ENCODE measurements around the gene USH2A. TPM values are rescaled to one million over a fixed set of nuclear protein-coding genes. Genes with fewer than 3 reads are reported as not detected.
A peak's percentile ranks its signal among the peaks of the same experiment; 100 is the strongest.

Gene USH2A, protein sequence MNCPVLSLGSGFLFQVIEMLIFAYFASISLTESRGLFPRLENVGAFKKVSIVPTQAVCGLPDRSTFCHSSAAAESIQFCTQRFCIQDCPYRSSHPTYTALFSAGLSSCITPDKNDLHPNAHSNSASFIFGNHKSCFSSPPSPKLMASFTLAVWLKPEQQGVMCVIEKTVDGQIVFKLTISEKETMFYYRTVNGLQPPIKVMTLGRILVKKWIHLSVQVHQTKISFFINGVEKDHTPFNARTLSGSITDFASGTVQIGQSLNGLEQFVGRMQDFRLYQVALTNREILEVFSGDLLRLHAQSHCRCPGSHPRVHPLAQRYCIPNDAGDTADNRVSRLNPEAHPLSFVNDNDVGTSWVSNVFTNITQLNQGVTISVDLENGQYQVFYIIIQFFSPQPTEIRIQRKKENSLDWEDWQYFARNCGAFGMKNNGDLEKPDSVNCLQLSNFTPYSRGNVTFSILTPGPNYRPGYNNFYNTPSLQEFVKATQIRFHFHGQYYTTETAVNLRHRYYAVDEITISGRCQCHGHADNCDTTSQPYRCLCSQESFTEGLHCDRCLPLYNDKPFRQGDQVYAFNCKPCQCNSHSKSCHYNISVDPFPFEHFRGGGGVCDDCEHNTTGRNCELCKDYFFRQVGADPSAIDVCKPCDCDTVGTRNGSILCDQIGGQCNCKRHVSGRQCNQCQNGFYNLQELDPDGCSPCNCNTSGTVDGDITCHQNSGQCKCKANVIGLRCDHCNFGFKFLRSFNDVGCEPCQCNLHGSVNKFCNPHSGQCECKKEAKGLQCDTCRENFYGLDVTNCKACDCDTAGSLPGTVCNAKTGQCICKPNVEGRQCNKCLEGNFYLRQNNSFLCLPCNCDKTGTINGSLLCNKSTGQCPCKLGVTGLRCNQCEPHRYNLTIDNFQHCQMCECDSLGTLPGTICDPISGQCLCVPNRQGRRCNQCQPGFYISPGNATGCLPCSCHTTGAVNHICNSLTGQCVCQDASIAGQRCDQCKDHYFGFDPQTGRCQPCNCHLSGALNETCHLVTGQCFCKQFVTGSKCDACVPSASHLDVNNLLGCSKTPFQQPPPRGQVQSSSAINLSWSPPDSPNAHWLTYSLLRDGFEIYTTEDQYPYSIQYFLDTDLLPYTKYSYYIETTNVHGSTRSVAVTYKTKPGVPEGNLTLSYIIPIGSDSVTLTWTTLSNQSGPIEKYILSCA (N-terminal part only)
- 1.5 TPM for total RNA-seq

DNA sequence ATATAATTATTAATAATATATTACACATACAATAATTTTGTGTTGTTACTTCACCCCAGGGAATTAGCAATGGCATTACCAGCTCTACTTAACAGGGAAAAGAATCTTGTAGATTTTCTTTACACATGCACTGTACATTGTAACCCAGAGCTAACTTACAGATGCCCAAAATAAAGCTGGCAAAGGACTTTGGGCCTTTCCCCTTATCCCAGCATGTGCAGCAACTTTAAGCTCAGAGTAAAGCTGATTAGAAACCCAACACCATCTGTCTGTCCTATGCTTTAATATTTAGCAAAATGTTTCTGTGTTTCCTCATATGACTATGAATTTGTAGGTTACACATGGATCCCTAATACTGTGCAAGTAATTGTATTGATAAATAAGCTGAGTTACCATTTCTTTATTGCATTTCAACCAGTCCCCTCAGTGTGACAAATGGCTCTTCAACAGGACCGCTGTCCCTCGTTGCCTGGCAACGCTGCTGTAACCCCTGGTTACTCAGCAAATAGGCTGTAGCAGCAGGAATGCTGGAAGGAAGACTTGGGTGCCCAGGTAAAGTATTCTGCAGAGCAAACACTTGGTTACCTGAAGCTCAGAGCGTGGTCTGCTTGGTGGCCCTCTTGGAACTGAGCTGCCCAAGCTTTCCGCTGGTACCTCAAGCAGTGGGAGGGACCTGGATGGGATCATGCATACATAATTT, at the start of gene USH2A:
USH2A (minus strand) TSS at position 628 of the 700 bp plus-strand sequence. CDS start 1,112 bp downstream, outside the sequence.
- DNase-seq (ENCODE audit: low spot score): no peak
- no peak for ATAC-seq

DNA sequence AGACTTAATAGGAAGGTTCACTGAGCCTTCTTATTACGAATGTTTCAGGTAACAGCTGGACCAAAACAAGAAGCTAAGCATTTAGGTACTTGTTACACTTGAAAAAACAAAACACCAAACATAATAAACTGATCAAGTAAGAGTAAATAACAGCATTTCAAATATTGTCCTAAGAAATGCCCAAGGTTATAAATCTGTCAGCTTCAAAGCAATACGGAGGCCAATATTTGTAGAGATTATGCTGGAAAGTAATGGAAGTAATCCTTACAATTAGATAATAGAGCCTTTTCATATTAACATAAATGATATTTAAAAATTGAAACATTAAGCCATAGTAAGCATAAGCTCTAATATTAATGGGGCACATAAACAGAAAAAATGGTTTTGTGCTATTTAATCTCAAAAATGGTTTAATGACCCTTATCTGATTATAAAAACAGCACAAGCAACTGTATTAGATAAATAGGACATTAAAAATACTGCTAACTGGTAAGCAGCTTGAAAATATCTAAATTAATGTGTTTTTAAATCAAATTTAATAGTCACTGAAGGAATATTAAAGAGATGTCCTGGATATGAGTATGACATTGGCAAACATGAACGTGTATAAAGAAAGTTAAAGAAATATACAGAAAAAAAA, 43.0 kb upstream of the USH2A start:
- ATAC-seq: no peak
- no peak for DNase-seq (ENCODE audit: low spot score)

DNA sequence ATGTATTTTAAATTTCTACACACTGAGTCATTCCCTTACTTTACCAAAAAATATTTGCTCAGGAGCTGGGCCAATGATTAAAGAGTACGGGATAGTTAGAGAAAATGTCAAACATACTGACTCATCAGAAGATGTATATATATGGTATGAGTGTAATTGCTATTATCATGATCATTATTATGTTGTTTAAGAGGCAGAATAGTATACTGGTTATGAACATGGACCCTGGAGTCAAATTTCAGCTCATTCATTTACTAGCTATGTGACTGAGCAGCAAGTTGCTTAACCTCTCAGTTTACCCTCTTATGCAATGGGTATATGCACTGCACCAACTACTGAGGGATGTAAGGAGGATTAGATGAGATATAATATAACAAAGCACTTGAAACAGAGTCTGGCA, 41.2 kb upstream of the USH2A start:
- DNase-seq (ENCODE audit: low spot score): no peak
- no peak for ATAC-seq

DNA sequence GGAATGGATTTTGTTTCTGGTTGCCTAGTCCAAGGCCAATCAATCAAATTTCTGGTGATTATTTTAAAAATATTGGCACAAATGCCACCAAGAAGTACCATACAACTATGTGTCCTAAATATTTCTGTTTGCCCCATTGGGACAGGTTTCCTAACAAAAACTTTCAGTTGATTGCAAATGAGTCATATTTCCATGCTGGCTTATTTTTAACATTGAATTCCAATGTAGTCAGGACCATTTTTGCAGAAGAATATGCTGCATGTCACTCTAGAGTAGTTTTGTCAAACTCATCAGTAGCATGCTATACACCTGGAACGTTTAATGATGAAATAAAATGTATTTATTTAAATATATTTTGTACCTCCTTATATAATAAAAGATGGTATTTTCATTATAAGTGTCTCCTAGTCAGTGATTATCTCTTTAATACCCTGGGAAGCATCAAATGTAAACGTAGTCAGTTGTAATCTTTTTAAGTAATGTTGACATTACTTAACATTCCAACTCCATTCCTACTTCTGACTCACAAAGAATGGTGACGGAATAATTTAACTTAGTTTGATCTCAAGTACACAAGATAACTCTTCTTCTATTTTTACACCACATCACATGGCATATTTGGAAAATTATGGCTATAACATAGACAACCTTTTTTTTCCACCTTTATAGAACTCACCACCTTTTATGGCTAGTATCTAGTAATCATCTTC, 39.0 kb upstream of the USH2A start:
- ATAC-seq: no peak
- no peak for DNase-seq (ENCODE audit: low spot score)

GRCh38 chr1:216461466-216461865, 38.2 kb upstream of the USH2A start:
- DNase-seq (ENCODE audit: low spot score) (no peak), ATAC-seq (no peak)

DNA sequence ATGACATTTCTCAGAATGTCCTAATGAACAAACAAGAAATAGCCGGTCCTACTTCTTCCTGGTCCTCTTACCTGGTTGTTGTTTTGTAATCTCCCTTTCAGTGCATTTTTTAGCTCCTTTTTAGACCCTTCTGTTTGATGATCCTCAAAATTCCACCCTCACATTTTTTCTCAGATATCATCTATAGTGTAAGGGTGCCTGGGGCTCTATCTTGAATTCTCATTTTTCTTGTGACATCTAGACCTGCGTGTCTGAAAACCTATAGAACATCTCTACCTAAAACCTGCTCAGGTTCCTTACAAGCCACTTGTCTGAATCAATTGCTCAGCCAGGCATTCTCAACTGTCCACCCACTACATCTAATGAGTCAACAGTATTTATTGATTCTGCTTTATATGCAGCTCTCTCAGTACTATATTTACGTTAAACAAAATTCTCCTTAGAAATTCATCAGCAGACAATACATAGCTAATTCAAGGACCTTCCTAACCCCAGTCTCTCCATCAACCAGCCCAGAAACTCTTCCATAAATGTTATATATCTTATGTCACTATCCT, 36.5 kb upstream of the USH2A start:
- ATAC-seq: no peak
- no peak for DNase-seq (ENCODE audit: low spot score)

DNA sequence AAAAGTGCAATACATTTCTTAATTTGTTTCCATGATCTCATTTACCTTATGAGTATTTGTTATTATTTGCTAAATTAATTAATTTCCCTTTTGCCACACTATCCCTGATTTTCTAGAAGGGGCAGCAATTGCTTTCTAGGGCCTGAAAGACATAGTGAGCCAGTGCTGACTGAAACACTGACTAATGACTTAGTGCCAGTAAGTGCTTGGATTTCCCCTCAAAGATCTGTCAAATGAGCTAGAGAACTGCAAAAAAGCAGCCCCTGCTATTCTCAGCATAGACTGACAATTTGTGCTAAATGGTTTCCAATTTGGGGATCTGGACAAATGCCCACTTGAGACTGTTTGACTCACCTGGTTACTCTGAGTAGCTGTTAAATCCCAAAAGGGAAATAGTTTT, 35.6 kb upstream of the USH2A start:
- ATAC-seq (no peak), DNase-seq (ENCODE audit: low spot score) (no peak)

DNA sequence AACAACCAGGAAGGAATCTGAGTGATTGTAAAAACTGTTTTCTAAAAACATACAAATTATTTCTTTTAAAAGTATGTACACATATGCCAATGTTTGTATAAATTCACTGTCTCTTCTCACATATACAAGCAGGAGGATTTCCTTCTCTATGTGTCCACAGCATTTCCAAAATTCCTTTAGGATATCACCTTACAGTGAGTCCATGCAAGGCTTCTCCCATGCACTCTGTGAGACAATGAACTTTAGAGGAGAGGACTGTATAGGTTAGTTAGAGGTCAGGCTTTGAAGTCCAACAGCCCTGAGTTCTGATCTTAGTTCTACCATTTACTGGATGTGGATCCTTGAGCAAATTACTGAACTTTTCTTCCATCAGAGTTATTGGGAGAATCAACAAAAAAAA, 34.1 kb upstream of the USH2A start:
- no peak for ATAC-seq
- no peak for DNase-seq (ENCODE audit: low spot score)

- ATAC-seq: no peak
- no peak for DNase-seq (ENCODE audit: low spot score)
Measured at GRCh38 chr1:216456682-216457081, 33.4 kb upstream of the USH2A start.

GRCh38 chr1:216453777-216454176, 30.5 kb upstream of the USH2A start:
- ATAC-seq (no peak), DNase-seq (ENCODE audit: low spot score) (no peak)

GRCh38 chr1:216450227-216450626, 27.0 kb upstream of the USH2A start:
- DNase-seq (ENCODE audit: low spot score): no peak
- ATAC-seq: no peak

DNA sequence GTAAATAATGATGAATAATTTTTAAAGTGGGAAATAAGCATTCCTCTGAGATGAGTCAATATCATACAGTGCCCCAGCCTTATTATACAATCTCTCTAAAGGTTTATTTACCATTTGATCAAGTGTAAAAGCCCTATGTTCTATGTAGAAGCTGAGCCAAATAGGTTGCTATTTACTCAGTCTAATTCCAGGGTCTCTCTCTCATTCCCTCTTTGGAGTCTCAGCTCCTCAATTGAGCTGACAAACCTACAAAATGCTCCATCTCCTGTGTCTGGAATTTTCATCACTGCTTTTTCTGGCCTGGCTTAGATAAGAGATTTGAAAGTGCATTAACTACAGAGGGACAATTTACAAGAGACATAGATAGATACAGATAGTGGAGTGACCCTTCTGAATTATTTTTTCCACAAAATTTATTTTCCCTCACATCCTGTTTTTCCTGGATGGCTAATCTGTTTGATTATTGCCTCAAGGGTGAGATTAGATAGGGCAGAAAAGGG, 24.8 kb upstream of the USH2A start:
- DNase-seq (ENCODE audit: low spot score) (no peak), ATAC-seq (no peak)

- ATAC-seq (no peak), DNase-seq (ENCODE audit: low spot score) (no peak)
Measured at GRCh38 chr1:216437603-216438002, 14.4 kb upstream of the USH2A start.

GRCh38 chr1:216434232-216434631, 11.0 kb upstream of the USH2A start:
- peak; percentile 63 for ATAC-seq
- no peak for DNase-seq (ENCODE audit: low spot score)

DNA sequence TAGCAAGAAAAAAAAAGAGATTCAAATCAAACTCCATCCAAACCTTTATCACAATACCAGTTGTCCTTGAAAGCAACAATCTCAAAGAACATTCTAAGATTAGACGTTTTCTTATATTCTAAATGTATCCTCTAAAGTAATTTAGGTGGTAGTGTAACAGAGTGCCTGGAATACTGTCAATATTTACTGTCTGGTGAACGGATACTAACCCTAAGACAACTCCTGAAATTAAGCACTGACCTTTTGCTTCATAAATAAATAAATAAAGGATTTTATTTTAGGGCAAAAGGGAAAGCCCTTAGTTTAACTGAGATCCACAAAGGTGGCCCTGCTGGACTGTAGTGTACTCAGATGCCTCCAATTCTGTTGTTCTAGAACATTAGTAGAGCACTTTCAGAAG, 9.9 kb upstream of the USH2A start:
- ATAC-seq: peak; percentile 44
- DNase-seq (ENCODE audit: low spot score): no peak

- ATAC-seq (peak; percentile 81), DNase-seq (ENCODE audit: low spot score) (no peak)
Measured at GRCh38 chr1:216430744-216431143, 7.5 kb upstream of the USH2A start.

DNA sequence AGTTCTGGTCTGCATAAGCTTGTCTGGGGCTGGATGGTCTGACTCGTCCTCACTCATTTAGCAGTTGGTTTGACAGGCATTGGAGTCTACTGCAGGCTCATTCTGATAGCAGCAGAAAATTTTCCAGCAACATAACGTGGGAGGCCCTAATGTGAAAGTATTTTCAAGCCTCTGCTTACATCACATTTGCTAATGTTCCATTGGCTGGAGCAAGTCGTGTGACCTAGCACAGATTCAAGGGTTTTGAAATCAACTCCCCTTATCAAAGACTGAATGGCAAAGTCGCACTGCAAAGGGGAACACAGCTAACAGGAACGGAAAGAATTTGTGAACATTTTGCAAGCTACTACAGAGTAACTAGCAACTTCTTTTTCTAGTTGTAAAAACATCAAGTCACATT, 2.3 kb upstream of the USH2A start:
- DNase-seq (ENCODE audit: low spot score) (peak; percentile 51), ATAC-seq (peak; percentile 92)

DNA sequence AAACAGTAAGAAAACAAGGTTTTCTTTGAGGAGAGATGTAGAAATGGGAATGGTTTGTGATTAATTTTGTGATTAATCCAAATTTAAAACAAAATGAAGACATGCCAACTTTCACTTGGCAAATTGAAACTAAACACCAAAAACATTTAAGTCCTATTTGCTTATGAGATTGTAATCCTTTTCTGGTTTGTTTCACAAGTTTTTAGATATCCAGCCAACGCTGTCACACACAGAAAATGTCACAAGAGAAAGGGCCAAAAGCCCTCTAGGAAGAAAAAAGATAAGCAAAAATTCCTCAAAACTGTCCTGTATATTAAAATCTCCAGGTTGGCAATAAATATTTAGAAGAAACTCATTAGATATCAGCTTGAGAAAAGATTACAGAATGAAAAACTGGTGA, 2.5 kb downstream of the USH2A start:
- peak; percentile 53 for ATAC-seq

DNA sequence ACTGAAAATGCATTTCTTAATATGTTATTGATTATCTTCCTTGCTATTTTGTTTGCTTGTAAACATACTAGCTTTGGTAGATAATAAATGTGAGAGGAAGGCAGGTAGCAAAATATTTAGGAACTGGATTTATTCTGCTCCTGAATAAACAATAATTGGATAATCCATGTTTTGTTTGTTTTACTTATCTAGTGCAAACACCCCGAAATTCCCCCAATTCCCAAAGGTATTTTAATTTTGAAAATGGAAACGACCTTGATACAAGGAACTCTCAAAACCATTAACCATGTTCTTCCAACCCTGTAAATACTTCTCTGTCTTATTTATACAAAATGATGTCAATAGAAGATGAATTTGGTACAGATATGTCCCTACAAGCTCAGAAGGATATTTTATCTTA, 3.0 kb downstream of the USH2A start:
- DNase-seq (ENCODE audit: low spot score): no peak
- peak; percentile 23 for ATAC-seq

More for the DNA sequence above, 2.5 kb downstream of the USH2A start:
- no peak for DNase-seq (ENCODE audit: low spot score)
